Glutamatergic neuron (in vitro differentiated cells): ENCODE results near the gene HPS1. TPM values are rescaled to one million over a fixed set of nuclear protein-coding genes. Genes with fewer than 3 reads are reported as not detected.
"Not testable (repeated sequence)": the region's sequence is repeated elsewhere in the genome, so short reads cannot be mapped to it uniquely, and the experiment has no call there.

Source experiments
- DNase-seq: peaks from one replicate; pipeline ENCODE4 v3.0.0; 2022
- H3K27ac Mint-ChIP-seq: one replicate; pipeline ENCODE4 v1.8.0; 2020; ENCODE audit warnings: mild to moderate bottlenecking, mixed read lengths, inconsistent platforms; ENCODE audit not compliant: unreplicated experiment
- H3K27me3 Mint-ChIP-seq: one replicate; pipeline ENCODE4 v1.8.0; 2020; ENCODE audit warnings: mild to moderate bottlenecking, moderate library complexity, mixed read lengths, inconsistent platforms; ENCODE audit not compliant: unreplicated experiment
- H3K36me3 Mint-ChIP-seq: one replicate; pipeline ENCODE4 v1.8.0; 2020; ENCODE audit warnings: mild to moderate bottlenecking, mixed read lengths, inconsistent platforms; ENCODE audit not compliant: unreplicated experiment
- H3K4me1 Mint-ChIP-seq: one replicate; pipeline ENCODE4 v1.8.0; 2020; ENCODE audit warnings: mild to moderate bottlenecking, low read depth, mixed read lengths, inconsistent platforms; ENCODE audit not compliant: unreplicated experiment
- H3K4me3 Mint-ChIP-seq: one replicate; pipeline ENCODE4 v1.8.0; 2020; ENCODE audit warnings: mild to moderate bottlenecking, mixed read lengths, inconsistent platforms; ENCODE audit not compliant: unreplicated experiment
- H3K9me3 Mint-ChIP-seq: one replicate; pipeline ENCODE4 v1.8.0; 2020; ENCODE audit warnings: mild to moderate bottlenecking, moderate library complexity, mixed read lengths, inconsistent platforms; ENCODE audit not compliant: unreplicated experiment
- CTCF ChIP-seq: fragments of 200-600 bp; sonication (generic); IDR thresholded peaks from one replicate; pipeline ENCODE4 v1.5.0; 2021; ENCODE audit not compliant: partially characterized antibody, unreplicated experiment
- total RNA-seq: library from RNA; stranded (reverse); fragmentation: NEBNext Ultra II Directional; extraction: Animal tissue kit (Norgen Biotek cat#: 25700); gene quantifications from one replicate; pipeline ENCODE4 v1.2.1, GENCODE V29; 2021; ENCODE audit not compliant: unreplicated experiment

HPS1 gene
- total RNA-seq, 1 donor from 2014 or later: 34.4 TPM

GRCh38 chr10:98388101-98388655, 58.6 kb downstream of the HPS1 start:
- Mint-ChIP-seq H3K27ac (no peak overlapping the region), H3K9me3 (peaks cover 2% of the 10 kb centered on the region), H3K36me3 (peaks cover 9% of the 10 kb centered on the region), H3K4me1 (no peaks in the 10 kb centered on the region), H3K4me3 (no peak overlapping the region), H3K27me3 (peaks cover 3% of the 10 kb centered on the region)
- peak; percentile 51 for DNase-seq
- no peak for TF ChIP-seq CTCF

GRCh38 chr10:98384531-98385133, 62.1 kb downstream of the HPS1 start:
- no peak overlapping the region for H3K4me3 Mint-ChIP-seq
- no peak for TF ChIP-seq CTCF
- H3K27ac Mint-ChIP-seq: no peak overlapping the region
- peaks cover 8% of the 10 kb centered on the region for H3K9me3 Mint-ChIP-seq
- peaks cover 17% of the 10 kb centered on the region for H3K4me1 Mint-ChIP-seq
- no peak for DNase-seq
- H3K36me3 Mint-ChIP-seq: peaks cover 7% of the 10 kb centered on the region
- peaks cover 6% of the 10 kb centered on the region for H3K27me3 Mint-ChIP-seq

- Mint-ChIP-seq H3K36me3 (no peaks in the 10 kb centered on the region), H3K9me3 (peaks cover 5% of the 10 kb centered on the region), H3K27ac (no peak overlapping the region), H3K4me3 (no peak overlapping the region), H3K4me1 (peaks cover 17% of the 10 kb centered on the region), H3K27me3 (peaks cover 6% of the 10 kb centered on the region)
- DNase-seq: no peak
- TF ChIP-seq CTCF: no peak
Measured at GRCh38 chr10:98383869-98384268, 62.9 kb downstream of the HPS1 start.

GRCh38 chr10:98383134-98383667, 63.5 kb downstream of the HPS1 start:
- not testable (repeated sequence) for H3K27me3 Mint-ChIP-seq, H3K4me3 Mint-ChIP-seq, H3K27ac Mint-ChIP-seq, H3K9me3 Mint-ChIP-seq, H3K36me3 Mint-ChIP-seq, DNase-seq
- H3K4me1 Mint-ChIP-seq: peaks cover 17% of the 10 kb centered on the region

- no peak overlapping the region for H3K4me3 Mint-ChIP-seq
- TF ChIP-seq CTCF: no peak
- H3K4me1 Mint-ChIP-seq: peaks cover 17% of the 10 kb centered on the region
- peaks cover 4% of the 10 kb centered on the region for H3K36me3 Mint-ChIP-seq
- H3K9me3 Mint-ChIP-seq: peaks cover 5% of the 10 kb centered on the region
- DNase-seq: no peak
- no peak overlapping the region for H3K27ac Mint-ChIP-seq
- H3K27me3 Mint-ChIP-seq: peaks cover 8% of the 10 kb centered on the region
Measured at GRCh38 chr10:98382691-98383101, 64.0 kb downstream of the HPS1 start.
